OCI-LY1 (cell line): ENCODE measurements around the gene S100A7.

Experiments used
- H2AFZ ChIP-seq: fragments of 200-600 bp; sonication (generic), shearing (Covaris generic); 2 replicates; pipeline ENCODE4 v1.6.0; 2014; ENCODE audit warnings: antibody characterized with exemption, mild to moderate bottlenecking, low read length
- H3F3A ChIP-seq: fragments of 200-600 bp; sonication (generic), shearing (Covaris generic); 2 replicates; pipeline ENCODE4 v1.6.0; 2014; ENCODE audit warnings: mild to moderate bottlenecking, antibody characterized with exemption, low read length, moderate library complexity; ENCODE audit not compliant: insufficient read depth
- H3K27ac ChIP-seq: fragments of 200-600 bp; sonication (generic); 2 replicates; pipeline ENCODE4 v1.5.1; 2014; ENCODE audit warnings: low read length, mixed run types, mild to moderate bottlenecking, low read depth; ENCODE audit not compliant: poor library complexity, severe bottlenecking
- H3K27me3 ChIP-seq: fragments of 200-600 bp; sonication (generic); 2 replicates; pipeline ENCODE4 v1.6.0; 2014; ENCODE audit warnings: antibody characterized with exemption, mild to moderate bottlenecking, low read length, moderate library complexity; ENCODE audit not compliant: insufficient read depth
- H3K36me3 ChIP-seq: fragments of 200-600 bp; sonication (generic); 2 replicates; pipeline ENCODE4 v1.6.1; 2014; ENCODE audit warnings: mild to moderate bottlenecking, antibody characterized with exemption, low read length, moderate library complexity, mixed read lengths; ENCODE audit not compliant: insufficient read depth
- H3K4me1 ChIP-seq: fragments of 200-600 bp; sonication (generic); 2 replicates; pipeline ENCODE4 v1.5.1; 2014; ENCODE audit warnings: mild to moderate bottlenecking, low read length, moderate library complexity; ENCODE audit not compliant: insufficient read depth, severe bottlenecking
- H3K4me2 ChIP-seq: fragments of 200-600 bp; sonication (generic), shearing (Covaris generic); 2 replicates; pipeline ENCODE4 v1.6.1; 2014; ENCODE audit warnings: low read length
- H3K4me3 ChIP-seq: fragments of 200-600 bp; sonication (generic); 2 replicates; pipeline ENCODE4 v1.5.1; 2014; ENCODE audit warnings: low read length, low read depth, mild to moderate bottlenecking, mixed read lengths; ENCODE audit not compliant: poor library complexity, severe bottlenecking
- H3K79me2 ChIP-seq: fragments of 200-600 bp; shearing (Covaris generic); 2 replicates; pipeline ENCODE4 v1.6.1; 2016; ENCODE audit warnings: mixed run types, low read length, mixed read lengths; ENCODE audit not compliant: insufficient read depth
- H3K9ac ChIP-seq: fragments of 200-600 bp; sonication (generic), shearing (Covaris generic); 2 replicates; pipeline ENCODE4 v1.6.1; 2014; ENCODE audit warnings: mild to moderate bottlenecking, low read length, mixed read lengths
- H3K9me2 ChIP-seq: fragments of 200-600 bp; sonication (generic), shearing (Covaris generic); 2 replicates; pipeline ENCODE4 v1.6.1; 2014; ENCODE audit warnings: low read depth, mild to moderate bottlenecking, low read length, mixed read lengths
- H3K9me3 ChIP-seq: fragments of 200-600 bp; shearing (Covaris generic); 2 replicates; pipeline ENCODE4 v1.6.1; 2014; ENCODE audit warnings: low read length, mixed read lengths
- H4K20me1 ChIP-seq: fragments of 200-600 bp; sonication (generic), shearing (Covaris generic); 2 replicates; pipeline ENCODE4 v1.6.0; 2016; ENCODE audit warnings: mild to moderate bottlenecking, low read length; ENCODE audit not compliant: insufficient read depth
- EZH2 ChIP-seq: fragments of 200-600 bp; sonication (generic), shearing (Covaris generic); IDR thresholded peaks from 2 replicates; pipeline ENCODE4 v1.8.0; 2017; ENCODE audit warnings: borderline replicate concordance, mixed run types, mild to moderate bottlenecking, antibody characterized with exemption, low read length, moderate library complexity, mixed read lengths
- TF ChIP-seq, protein P1 (sequence below): fragments of 200-600 bp; sonication (generic), shearing (Covaris generic); IDR thresholded peaks from 2 replicates; pipeline ENCODE4 v1.5.1; 2017; ENCODE audit warnings: mild to moderate bottlenecking, antibody characterized with exemption, low read length, moderate library complexity, mixed read lengths

The S100A7 gene

DNA sequence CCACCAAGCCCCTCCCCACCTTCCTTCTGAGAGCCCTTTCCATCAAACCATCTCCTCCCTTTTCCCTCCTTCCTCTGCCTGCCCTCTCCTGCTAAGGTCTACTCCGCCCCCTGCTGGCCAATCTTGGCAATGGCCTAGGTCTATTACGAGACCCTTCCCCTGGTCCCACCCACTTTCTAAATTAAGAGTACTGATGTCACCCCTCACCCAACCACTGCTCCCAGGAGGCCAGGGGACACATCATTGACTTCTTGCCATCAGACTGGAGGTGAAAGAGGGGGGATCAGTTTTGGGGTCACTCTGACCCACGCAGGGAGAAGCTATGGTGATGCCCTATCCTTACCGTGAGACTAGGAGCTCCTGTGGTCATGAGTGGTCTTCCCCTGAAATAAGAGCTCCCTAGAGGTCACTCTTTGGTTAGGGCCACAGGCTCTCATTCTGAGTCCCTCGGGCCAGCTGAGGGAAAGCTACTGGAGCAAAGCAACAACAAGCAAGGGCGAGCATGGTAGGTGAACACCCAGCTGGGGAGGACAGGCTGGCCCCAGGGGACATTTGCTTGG, 34.6 kb upstream of the S100A7 start:
- H3K9me3 ChIP-seq: no peaks in the 10 kb centered on the region
- H3K27me3 ChIP-seq: no peaks in the 10 kb centered on the region
- H3K9ac ChIP-seq: no peak overlapping the region
- TF ChIP-seq, protein P1, sequence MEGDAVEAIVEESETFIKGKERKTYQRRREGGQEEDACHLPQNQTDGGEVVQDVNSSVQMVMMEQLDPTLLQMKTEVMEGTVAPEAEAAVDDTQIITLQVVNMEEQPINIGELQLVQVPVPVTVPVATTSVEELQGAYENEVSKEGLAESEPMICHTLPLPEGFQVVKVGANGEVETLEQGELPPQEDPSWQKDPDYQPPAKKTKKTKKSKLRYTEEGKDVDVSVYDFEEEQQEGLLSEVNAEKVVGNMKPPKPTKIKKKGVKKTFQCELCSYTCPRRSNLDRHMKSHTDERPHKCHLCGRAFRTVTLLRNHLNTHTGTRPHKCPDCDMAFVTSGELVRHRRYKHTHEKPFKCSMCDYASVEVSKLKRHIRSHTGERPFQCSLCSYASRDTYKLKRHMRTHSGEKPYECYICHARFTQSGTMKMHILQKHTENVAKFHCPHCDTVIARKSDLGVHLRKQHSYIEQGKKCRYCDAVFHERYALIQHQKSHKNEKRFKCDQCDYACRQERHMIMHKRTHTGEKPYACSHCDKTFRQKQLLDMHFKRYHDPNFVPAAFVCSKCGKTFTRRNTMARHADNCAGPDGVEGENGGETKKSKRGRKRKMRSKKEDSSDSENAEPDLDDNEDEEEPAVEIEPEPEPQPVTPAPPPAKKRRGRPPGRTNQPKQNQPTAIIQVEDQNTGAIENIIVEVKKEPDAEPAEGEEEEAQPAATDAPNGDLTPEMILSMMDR: peak; percentile 94
- no peak for TF ChIP-seq EZH2
- H3K36me3 ChIP-seq: no peaks in the 10 kb centered on the region
- no peaks in the 10 kb centered on the region for H3K79me2 ChIP-seq
- no peak overlapping the region for H3K4me3 ChIP-seq
- no peaks in the 10 kb centered on the region for H4K20me1 ChIP-seq
- no peak overlapping the region for H3K4me2 ChIP-seq
- no peak overlapping the region for H2AFZ ChIP-seq
- H3K27ac ChIP-seq: no peak overlapping the region
- H3F3A ChIP-seq: no peaks in the 10 kb centered on the region
- H3K9me2 ChIP-seq: no peaks in the 10 kb centered on the region
- H3K4me1 ChIP-seq: no peaks in the 10 kb centered on the region

DNA sequence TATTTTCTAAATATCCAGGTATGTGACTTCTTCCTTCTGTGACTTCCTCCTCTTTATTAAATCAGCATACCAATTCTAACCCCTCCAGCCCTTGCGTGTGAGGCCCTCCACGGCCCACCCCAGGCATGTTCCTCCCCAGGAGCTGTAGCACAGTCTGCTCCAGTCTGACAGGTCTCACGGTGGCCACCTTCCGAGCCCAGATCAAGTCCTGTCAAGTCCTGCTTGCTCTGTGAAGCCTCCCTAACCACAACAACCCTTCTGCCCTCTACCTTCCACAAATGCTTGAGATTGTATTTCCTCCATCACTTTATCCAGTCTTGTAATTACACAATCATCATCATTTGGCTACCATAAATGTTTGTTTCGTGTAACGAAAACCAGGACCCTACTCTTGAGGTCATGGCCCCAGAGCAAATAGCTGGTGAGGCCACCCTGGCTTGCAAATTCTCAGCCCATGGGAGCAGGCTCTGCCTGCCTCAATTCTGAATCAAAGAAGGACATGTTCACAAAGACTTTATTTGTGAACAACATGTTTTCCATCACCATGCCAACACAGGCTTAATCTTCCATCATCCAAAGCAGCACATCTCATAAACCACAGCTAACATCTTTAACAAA, 33.0 kb upstream of the S100A7 start:
- H3K4me1 ChIP-seq: no peaks in the 10 kb centered on the region

DNA sequence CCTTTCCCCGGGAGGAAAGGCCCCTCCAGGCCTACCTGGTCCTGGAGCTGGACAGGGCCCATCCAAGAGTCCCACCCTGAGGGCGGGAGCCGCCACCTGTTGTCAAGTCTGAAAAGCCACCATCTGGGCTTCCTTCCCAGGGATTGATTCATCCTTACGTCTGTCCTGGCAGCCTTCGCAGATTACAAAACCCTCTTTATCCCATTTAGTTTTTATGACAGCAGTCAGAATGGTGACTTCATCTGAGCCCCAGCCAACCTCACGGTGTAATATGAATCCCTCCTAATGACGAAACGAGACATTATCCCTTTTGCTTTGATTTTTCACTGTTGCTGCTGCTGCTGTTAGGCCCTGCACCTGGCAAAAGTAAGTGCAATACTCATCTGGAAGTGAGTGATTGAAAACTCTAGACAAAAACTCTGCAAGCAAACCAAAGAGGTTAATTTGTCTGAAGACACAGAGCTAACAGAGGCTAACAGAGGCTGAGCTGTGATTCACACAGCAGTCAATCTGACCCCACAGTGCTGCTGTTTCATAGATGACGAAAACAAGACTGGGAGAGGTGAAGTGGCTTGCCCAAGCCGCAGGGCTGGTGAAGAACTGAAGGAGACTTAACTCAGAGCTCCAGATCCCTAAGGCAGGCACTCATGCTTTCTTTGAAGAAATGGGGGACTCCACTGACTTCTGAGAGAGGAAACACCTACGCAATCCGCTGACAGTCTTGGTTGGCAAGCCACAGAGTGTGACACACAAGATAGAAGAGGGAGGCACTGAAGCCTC, 30.0 kb upstream of the S100A7 start:
- H3K36me3 ChIP-seq: no peaks in the 10 kb centered on the region
- H3K27ac ChIP-seq: no peak overlapping the region
- TF ChIP-seq EZH2: no peak
- TF ChIP-seq, protein P1: no peak
- H3K9me2 ChIP-seq: no peaks in the 10 kb centered on the region
- no peaks in the 10 kb centered on the region for H3K4me1 ChIP-seq
- H3K4me3 ChIP-seq: no peak overlapping the region
- H2AFZ ChIP-seq: no peak overlapping the region
- H4K20me1 ChIP-seq: no peaks in the 10 kb centered on the region
- H3K79me2 ChIP-seq: no peaks in the 10 kb centered on the region
- H3F3A ChIP-seq: no peaks in the 10 kb centered on the region
- no peaks in the 10 kb centered on the region; the same call in 1 of the 2 replicates for H3K27me3 ChIP-seq
- H3K4me2 ChIP-seq: no peak overlapping the region
- no peaks in the 10 kb centered on the region for H3K9me3 ChIP-seq
- no peak overlapping the region for H3K9ac ChIP-seq

More for the DNA sequence above, 33.0 kb upstream of the S100A7 start:
- Histone ChIP-seq H3F3A (no peaks in the 10 kb centered on the region), H4K20me1 (no peaks in the 10 kb centered on the region), H3K27ac (no peak overlapping the region), H3K27me3 (no peaks in the 10 kb centered on the region; the same call in 1 of the 2 replicates), H3K9me3 (no peaks in the 10 kb centered on the region), H3K9ac (no peak overlapping the region), H3K4me2 (no peak overlapping the region), H3K9me2 (no peaks in the 10 kb centered on the region), H3K4me3 (no peak overlapping the region), H3K36me3 (no peaks in the 10 kb centered on the region), H2AFZ (no peak overlapping the region), H3K79me2 (no peaks in the 10 kb centered on the region)
- TF ChIP-seq, protein P1: no peak
- no peak for TF ChIP-seq EZH2
